CD4-positive, alpha-beta T cell treated with Interleukin-15 for 4 hours (primary cell): ENCODE measurements around the gene ZNF620.
A peak's percentile ranks its signal among the peaks of the same experiment; 100 is the strongest.
"Not testable (repeated sequence)": the region's sequence is repeated elsewhere in the genome, so short reads cannot be mapped to it uniquely, and the experiment has no call there.

ENCODE experiments used
- DNase-seq: peaks from one replicate; pipeline ENCODE4 v3.0.0-alpha.2; 2020; ENCODE audit warnings: low spot score

Gene ZNF620

DNA sequence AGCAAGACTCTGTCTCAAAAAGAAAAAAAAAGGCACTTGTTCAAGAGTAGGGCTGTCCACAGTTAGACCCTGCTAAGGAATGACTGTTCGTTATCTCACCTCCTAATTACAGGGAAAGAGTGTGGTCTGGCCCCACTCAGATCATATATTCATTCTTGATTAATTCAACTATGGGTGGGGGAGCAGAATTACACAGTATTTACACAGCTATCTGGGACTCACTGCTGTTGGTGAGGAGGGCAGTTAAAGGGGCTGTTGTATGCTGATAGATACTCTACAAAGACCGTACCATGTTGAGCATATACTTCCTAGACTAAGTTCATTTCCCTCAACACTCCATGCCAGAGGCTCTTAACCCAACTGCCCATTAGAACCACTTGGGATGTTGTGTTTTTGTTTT is 3.8 kb upstream of the ZNF620 start:
- DNase-seq, result no peak

DNA sequence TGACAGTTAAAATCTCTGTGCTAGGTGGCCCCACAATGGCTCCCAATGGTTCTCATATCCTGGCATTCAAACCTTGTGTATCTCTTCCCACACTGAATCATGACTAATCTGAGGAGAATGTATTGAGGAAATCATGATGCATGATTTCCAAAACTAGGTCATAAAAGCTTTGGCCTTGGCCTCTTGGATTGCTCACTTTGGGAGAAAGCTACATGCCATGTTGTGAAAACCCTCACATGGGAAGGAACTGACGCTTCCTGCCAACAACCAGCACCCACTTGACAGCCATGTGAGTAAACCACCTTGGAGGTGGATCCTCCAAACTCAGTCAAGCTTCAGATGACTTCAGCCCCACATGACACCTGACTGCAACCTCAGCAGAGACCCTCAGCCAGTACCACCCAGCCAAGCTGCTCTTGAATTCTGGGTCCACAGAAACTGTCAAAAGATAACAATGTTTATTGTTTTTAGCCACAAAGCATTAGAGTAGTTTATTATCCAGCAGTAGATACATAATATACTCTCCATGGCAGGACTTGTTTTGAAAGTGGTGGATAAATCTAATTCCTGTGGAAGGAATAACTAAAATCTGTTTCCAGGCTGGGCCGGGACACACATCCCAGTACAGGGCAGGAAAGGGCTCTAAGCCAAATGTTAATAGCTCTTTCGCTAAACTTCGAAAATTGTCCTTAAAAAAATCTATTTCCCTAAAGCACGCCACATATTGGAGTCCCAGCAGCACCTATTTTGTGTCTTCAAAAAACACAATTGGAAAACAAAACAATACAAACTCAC is 1.0 kb upstream of the ZNF620 start:
- no peak for DNase-seq

DNA sequence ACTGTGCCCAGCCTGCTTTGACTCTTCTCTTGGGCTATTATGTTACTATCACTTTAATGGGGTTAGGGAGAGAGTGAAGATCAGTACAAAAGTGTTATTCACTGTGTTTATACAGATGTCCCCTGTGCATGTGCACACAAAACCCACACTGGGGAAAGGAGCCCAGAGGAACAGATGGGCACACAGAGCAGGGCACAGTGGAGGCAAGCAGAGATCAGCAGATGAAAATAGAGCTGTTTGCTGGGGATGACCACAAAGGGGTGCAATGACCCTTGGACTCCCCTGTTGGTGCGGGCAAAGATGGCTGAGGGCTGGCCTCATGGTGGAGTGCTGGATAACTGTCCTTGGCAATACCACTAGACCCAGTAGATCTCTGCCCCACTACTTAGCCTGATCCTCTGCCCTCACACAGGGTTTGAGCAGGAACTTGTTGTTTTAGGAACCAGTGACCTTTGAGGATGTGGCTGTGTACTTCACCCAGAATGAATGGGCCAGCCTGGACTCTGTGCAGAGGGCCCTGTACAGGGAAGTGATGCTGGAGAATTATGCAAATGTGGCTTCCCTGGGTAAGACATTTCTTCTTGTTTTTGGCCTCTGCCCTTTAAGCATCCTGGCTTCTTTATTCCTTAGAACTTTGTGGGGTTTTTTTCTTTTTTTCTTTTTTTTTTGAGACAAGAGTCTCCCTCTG is 5.3 kb downstream of the ZNF620 start:
- no peak for DNase-seq

DNA sequence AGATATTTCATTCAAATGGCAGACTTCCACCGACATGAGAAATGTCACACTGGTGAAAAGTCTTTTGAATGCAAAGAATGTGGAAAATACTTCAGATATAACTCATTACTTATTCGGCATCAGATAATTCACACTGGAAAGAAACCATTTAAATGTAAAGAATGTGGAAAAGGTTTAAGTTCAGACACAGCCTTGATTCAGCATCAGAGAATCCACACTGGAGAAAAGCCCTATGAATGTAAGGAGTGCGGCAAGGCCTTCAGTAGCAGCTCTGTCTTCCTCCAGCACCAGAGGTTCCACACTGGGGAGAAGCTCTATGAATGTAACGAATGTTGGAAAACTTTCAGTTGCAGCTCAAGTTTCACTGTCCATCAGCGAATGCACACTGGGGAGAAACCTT is 10.4 kb downstream of the ZNF620 start:
- DNase-seq, result no peak

DNA sequence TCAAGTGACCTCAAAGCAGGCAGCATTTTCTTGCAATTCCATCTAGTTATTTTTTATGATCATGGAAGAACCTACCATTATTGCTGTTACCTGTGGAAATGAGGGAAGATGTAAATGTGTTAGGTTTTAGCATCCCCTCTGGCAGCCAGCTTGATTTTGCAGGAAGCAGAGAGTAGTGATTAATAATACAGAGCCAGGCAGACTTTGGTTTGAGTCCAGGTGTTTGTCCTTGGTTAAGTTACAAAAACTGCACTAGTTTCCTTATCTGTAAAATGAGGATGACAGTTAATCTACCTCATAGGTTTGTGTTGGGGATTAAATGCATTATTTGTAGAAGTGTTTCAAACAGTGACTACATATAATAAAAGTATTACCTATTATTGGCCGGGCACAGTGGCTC is 12.2 kb downstream of the ZNF620 start:
- no peak for DNase-seq

DNA sequence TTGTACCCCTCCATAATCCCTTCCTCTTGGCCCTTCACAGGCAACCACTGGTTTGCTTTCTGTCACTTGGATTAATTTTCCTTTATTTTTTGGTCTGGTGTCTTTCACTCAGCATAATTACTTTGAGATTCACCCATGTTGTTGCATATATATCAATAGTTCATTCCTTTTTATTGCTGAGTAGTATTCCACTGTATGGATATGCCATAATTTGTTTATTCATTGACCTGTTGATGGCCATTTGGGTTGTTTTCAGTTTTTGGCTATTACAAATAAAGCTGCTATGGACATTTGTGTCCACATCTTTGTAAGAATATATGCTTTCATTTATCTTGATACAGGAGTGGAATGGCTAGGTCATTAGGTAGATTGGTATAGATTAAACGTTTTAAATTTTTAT is 13.0 kb downstream of the ZNF620 start:
- DNase-seq, result no peak

DNA sequence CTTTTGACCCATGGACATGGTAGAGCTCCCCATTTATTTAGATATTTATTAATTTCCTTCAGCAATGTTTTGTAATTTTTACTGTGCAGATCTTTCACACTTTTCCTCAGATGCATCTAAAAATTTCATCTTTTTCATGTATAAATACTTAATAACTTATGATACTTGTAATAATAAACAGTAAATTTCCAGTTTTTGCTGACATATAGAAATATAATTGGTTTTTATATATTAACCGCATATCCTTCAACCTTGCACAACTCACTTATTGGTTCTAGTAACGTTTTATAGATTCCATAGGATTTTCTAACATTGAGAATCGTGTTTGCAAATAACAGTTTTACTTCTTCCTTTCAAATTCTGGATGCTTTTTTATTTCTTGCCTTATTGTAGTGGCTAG is 15.4 kb downstream of the ZNF620 start:
- DNase-seq, result no peak

DNA sequence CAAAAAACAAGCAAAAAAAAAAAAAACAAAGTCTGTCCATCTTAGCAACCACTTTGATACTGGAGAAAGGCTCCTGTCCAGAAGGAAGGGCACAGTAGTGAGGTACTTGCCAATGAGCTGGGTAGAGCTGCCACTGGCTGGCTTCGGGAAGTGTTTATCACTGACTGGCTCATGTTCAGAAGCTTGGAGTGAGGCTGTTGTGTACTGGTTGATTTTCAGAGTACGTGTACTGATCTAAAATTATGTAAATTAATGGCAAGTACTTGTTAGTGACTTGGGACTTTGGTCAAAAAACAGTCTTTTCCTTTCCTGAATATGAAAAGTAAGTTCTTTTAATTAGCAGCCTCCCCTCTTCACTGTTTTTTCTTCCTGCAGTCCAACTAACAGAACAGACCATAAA is 17.9 kb downstream of the ZNF620 start:
- DNase-seq, result no peak

DNA sequence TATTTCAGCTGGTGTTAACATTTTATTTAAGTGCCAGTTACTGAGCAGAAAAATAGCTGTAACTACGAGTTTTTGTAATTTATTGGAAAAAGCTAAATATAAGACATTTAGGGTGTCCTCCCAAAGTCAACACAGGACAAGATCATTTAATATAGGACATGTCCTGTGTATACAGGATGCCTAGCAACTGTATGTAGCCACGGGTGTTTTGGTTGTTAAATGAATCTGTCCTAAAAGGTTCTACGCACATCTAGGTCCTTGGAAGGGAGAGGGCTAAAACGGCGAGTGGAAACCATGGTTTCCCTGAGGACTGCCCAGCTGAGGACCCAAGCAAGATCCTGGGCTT is 18.4 kb downstream of the ZNF620 start:
- no peak for DNase-seq

DNA sequence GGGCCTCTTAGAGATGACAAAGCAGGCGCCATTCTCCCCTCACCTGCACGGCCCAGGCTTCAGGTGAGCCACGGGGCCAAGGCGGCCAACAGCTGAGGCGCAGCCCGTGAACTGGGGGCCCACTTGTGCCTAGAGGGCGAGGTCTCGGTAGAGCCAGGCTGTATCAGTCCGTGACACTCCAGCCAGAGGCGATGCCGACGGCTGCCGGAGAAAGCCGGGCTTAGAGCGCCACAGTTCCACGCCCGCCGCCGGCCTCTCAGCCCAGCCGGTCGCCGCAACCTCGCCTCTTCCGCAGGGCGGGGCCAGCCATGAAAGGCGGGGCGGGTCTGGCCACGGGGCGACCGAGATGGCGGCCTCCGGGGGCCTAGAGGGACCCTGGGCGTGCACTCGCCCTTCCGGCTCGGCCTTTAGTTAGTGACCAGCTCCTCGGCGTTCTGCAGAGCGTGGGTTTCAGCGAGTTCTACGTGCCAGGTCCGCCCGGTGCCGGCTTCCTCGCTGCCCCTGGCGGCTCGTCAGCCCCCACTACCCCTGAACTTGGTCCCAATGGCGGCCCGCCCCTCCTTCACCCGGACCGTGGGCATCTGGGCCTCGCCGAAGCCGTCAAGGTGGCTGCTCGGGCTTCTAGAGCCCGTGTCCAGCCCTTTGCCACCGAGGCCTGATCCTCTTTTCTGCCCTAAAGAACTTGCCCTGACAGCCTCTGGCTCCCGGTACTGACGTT is 18.9 kb downstream of the ZNF620 start, which contains the start of gene ZNF621:
TSS of gene ZNF621 (plus strand) at position 393 of the 718 bp plus-strand sequence. CDS start 881 bp downstream, outside the sequence.
- peak; percentile 87 for DNase-seq

DNA sequence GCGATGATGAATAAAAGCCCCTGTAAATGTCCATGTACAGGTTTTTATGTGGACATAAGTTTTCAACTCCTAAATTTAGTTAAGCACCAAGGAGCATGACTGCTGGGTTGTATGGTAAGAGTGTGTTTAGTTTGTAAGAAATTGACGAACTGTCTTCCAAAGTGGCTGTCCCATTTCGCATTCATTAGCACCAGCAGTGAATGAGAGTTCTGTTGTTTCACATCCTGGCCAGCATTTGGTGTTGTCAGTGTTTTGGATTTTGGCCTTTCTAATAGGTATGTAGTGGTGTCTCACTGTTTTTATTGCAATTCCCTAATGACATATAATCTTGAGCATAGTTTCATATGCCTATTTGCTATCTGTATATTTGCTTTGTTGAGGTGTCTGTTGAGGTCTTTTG is 22.6 kb downstream of the ZNF620 start:
- DNase-seq, result no peak

DNA sequence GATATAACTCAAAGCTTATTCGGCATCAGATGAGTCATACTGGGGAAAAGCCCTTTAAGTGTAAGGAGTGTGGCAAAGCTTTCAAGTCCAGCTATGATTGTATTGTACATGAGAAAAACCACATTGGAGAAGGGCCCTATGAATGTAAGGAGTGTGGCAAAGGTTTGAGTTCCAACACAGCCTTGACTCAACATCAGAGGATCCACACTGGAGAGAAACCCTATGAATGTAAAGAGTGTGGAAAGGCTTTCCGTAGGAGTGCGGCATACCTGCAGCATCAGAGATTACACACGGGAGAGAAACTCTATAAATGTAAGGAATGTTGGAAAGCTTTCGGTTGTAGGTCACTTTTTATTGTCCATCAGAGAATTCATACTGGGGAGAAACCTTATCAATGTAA is 26.4 kb downstream of the ZNF620 start:
- DNase-seq, result no peak

DNA sequence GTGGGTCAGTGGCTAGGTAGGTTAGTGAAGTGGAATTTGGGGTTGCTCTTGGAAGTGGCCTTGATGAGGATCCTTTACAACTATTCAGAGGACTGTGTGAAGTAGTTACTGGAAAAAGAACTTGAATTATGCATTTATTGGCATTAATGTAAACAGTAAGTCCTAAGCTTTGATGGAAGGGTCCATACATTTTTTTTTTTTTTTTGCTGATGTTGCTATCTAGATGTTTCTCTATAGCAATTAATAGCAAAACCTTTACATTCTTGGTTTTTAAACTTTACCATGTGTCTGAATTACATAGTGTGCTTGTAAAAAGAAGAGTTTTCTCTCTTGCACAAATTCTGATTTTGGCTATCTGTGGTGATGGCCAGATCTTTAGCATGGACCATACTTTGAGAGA is 28.4 kb downstream of the ZNF620 start:
- no peak for DNase-seq

DNA sequence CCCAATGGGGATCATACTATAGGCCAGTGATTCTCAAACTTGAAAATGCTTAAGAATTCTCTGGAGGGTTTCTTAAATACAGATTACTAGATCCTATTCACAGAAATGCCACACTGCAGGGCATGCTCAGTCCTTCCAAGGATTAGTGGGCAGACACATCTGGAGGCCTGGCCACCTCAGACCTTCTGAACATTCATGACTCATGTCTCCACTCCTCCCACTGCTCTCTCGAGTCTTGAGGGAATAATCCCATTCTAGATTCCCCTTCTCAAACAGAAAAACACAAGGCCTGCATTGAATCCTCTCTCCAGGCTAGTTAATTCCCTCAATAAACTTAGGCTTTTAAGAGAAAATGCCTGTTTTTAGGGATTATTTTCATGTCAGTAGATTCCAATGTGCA is 41.0 kb downstream of the ZNF620 start:
- no peak for DNase-seq

DNA sequence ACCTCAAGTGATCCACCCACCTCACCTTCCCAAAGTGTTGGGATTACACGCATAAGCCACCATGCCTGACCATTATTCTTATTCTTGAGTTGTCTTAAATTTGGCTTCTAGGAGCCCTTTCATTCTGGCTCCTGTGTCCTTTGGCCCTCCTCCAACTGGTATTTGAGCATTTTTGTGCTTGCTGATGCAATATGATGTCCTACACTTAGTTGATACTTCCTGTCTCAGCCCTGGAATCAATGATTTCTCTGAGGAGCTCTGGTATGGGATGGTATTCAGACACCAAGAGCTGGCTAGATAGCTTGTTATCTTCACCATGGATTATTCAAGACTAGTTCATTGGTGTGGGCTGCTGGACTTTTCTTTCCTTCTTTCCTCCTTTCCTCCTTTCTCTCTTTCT is 44.3 kb downstream of the ZNF620 start:
- no peak for DNase-seq

DNA sequence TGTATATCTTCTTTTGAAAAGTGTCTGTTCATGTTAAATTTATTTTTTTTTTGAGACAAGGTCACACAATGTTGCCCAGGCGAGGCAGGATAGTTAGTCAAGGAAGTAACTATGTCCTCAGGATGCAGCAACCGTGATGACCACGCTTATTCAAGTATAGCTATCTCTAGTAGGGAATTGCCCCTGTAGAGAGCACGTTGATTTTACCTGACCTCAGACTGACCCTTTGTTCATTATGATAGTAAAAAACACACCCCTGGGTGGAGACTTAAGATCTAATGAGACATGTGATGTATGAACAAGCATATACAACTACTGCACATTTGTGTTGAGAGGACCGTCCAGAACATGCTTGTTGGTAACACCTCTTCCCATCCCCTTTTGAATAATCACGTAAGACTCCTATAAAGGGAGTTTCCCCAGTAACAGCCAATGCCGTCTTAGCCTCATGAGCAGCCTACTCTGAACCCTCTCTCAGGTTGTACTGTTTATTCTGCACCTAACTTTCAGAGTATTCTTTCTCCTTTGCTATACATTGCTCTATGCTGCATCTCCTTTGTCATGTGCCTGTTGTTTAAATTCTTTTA is 51.8 kb downstream of the ZNF620 start:
- DNase-seq, result no peak

DNA sequence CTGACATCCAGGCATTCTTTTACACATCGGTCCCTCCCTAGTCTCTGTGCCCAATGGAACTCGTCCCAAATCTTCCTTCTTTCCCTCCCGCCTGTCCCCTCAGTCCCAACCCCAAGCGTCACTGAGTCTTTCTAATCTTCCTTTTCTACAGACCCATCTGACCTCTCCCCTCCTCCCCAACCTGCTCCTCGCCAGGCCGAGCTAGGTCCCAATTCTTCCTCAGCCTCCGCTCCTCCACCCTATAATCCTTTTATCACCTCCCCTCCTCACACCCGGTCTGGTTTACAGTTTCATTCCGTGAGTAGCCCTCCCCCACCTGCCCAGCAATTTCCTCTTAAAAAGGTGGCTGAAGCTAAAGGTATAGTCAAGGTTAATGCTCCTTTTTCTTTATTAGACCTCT is 56.6 kb downstream of the ZNF620 start:
- not testable (repeated sequence) for DNase-seq

DNA sequence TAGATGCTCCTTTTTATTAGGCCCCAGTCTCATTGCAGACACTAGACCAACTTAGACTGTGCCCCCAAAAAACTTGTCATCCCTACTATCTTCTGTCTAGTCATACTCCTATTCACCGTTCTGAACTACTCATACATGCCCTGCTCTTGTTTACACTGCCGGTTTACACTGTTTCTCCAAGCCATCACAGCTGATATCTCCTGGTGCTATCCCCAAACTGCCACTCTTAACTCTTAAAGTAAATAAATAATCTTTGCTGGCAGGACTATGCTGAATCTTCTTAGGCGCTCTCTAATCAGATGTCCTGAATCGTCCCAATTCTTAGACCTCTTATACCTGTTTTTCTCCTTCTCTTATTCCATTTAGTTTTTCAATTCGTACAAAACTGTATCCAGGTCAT is 59.8 kb downstream of the ZNF620 start:
- not testable (repeated sequence) for DNase-seq

DNA sequence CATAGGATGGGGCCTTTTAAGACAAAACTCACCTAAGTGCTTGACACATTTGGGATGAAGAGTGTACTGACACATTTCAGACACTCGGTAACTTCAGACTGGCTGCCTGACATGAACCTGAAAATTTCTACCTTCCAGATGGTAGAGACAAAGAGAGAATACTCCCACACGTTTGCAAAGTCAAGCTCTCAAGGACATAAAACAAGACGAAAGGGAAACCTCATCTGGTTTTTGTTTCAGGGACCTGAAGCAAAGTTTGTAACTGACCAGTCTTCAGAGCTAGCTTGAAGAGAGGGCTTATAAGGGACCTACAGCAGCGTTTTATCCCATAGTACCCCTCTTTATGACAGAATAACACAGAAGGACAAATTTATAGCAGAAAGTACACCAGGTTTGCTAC is 60.9 kb downstream of the ZNF620 start:
- DNase-seq, result no peak
